Measurements from ENCODE around the gene IQSEC3.

GRCh38 chr12:120951-121350, 54.4 kb downstream of the IQSEC3 start:
- TF ChIP-seq, protein P1, sequence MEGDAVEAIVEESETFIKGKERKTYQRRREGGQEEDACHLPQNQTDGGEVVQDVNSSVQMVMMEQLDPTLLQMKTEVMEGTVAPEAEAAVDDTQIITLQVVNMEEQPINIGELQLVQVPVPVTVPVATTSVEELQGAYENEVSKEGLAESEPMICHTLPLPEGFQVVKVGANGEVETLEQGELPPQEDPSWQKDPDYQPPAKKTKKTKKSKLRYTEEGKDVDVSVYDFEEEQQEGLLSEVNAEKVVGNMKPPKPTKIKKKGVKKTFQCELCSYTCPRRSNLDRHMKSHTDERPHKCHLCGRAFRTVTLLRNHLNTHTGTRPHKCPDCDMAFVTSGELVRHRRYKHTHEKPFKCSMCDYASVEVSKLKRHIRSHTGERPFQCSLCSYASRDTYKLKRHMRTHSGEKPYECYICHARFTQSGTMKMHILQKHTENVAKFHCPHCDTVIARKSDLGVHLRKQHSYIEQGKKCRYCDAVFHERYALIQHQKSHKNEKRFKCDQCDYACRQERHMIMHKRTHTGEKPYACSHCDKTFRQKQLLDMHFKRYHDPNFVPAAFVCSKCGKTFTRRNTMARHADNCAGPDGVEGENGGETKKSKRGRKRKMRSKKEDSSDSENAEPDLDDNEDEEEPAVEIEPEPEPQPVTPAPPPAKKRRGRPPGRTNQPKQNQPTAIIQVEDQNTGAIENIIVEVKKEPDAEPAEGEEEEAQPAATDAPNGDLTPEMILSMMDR (IDR thresholded peaks at IDR 0.05) = no peak
- no peak for TF ChIP-seq SMAD4 (CRISPR knock-in tag; IDR thresholded peaks at IDR 0.05)
- no peak for TF ChIP-seq NFYB (CRISPR knock-in tag; conservative IDR thresholded peaks at IDR 0.05; ENCODE audit: low read depth)
- TF ChIP-seq SOX15 (CRISPR knock-in tag; IDR thresholded peaks at IDR 0.05) = no peak
- TF ChIP-seq, protein P2, sequence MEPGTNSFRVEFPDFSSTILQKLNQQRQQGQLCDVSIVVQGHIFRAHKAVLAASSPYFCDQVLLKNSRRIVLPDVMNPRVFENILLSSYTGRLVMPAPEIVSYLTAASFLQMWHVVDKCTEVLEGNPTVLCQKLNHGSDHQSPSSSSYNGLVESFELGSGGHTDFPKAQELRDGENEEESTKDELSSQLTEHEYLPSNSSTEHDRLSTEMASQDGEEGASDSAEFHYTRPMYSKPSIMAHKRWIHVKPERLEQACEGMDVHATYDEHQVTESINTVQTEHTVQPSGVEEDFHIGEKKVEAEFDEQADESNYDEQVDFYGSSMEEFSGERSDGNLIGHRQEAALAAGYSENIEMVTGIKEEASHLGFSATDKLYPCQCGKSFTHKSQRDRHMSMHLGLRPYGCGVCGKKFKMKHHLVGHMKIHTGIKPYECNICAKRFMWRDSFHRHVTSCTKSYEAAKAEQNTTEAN (CRISPR knock-in tag; IDR thresholded peaks at IDR 0.05) = no peak
- TF ChIP-seq TEAD4 (CRISPR knock-in tag; IDR thresholded peaks at IDR 0.05) = no peak
